ENCODE measurements around the gene DDAH1.

DNA sequence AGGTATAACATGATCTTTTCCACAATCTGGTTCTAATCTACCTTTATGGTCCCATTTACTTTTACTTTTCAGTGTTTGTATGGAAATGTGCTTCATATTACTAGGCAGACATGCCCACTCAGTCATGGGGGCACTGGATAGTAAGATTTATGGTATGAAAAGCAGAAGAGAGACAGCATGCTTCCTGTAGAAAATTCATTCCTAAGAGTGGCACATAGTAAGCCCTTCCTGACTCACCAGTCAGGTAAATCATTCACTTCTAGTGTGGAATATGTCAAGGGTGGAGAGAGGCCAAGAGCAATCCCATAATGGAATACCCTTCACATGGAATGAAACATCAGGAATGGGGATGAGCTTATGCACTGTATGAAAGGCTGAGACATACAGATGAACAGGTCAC, 139.0 kb downstream of the DDAH1 start:
- TF ChIP-seq, protein P1, sequence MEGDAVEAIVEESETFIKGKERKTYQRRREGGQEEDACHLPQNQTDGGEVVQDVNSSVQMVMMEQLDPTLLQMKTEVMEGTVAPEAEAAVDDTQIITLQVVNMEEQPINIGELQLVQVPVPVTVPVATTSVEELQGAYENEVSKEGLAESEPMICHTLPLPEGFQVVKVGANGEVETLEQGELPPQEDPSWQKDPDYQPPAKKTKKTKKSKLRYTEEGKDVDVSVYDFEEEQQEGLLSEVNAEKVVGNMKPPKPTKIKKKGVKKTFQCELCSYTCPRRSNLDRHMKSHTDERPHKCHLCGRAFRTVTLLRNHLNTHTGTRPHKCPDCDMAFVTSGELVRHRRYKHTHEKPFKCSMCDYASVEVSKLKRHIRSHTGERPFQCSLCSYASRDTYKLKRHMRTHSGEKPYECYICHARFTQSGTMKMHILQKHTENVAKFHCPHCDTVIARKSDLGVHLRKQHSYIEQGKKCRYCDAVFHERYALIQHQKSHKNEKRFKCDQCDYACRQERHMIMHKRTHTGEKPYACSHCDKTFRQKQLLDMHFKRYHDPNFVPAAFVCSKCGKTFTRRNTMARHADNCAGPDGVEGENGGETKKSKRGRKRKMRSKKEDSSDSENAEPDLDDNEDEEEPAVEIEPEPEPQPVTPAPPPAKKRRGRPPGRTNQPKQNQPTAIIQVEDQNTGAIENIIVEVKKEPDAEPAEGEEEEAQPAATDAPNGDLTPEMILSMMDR (conservative IDR thresholded peaks at IDR 0.05; ENCODE audit: low read length) = no peak
- TF ChIP-seq EZH2phosphoT487 (IDR thresholded peaks at IDR 0.05; ENCODE audit: borderline replicate concordance) = no peak
